HepG2 (cell line): Measurements from ENCODE around the gene TBC1D2B. TPM values are rescaled to one million over a fixed set of nuclear protein-coding genes. Genes with fewer than 3 reads are reported as not detected.

ENCODE experiments used
- ATAC-seq: fragments of 200-7000 bp; cut with Tn5 transposase; 3 replicates; pipeline ENCODE4 v1.9.1; 2020; ENCODE audit warnings: mild to moderate bottlenecking, moderate library complexity
- BruUV-seq: library from RNA; stranded (reverse); fragments of 400-500 nt; replicated peaks from 2 replicates; lab custom pipeline; 2021; lab: Mats Ljungman, UMichigan
- CTCF ChIA-PET: fragments of 300-600 bp; formaldehyde crosslinking; extraction: SDS; loops from one replicate; lab custom pipeline; 2021; ENCODE audit warnings: low total read pairs, inconsistent platforms, low intra/inter-chr PET ratio; lab: Yijun Ruan, JAX
- POLR2A ChIA-PET: fragments of 350-600 bp; sonication (Branson Sonifier 250); formaldehyde crosslinking; loops from one replicate; lab custom pipeline; 2020; ENCODE audit warnings: antibody characterized with exemption, inconsistent platforms; lab: Yijun Ruan, JAX
- DNase-seq: peaks from one replicate; pipeline ENCODE4 v3.0.0-alpha.2; 2015; ENCODE audit warnings: low spot score
- FAIRE-seq: peaks from 3 replicates; lab custom pipeline; 2011; peaks lifted over from hg19 to GRCh38; lab: Jason Lieb, UNC
- H2AFZ ChIP-seq: one replicate; pipeline ENCODE4 v1.6.1; 2011; ENCODE audit warnings: low read length, inconsistent platforms
- H3K27ac ChIP-seq: fragments of 300-600 bp; 3 replicates; pipeline ENCODE4 v1.8.0; 2011; ENCODE audit warnings: mixed run types, mild to moderate bottlenecking, mixed read lengths, low read length, inconsistent platforms; ENCODE audit not compliant: insufficient read depth; ENCODE audit errors: extremely low read length
- H3K27me3 ChIP-seq, 2 experiments: fragments of 200-600 bp in 1 of 2; 2 replicates in 1 of 2; 3 replicates in 1 of 2; pipeline versions ENCODE4 v1.6.0 to v1.8.0; 2011; ENCODE audit warnings: low read length in 2 of 2, mild to moderate bottlenecking in 2 of 2, moderate library complexity in 2 of 2, inconsistent platforms in 1 of 2; ENCODE audit not compliant: insufficient read depth in 2 of 2, control insufficient read depth in 1 of 2
- H3K36me3 ChIP-seq, 2 experiments: fragments of 200-600 bp in 1 of 2; replicated peaks in 1 of 2; 2 replicates in 1 of 2; 3 replicates in 1 of 2; pipeline versions ENCODE4 v1.5.1 to v1.8.0; 2011; ENCODE audit warnings: low read length in 2 of 2, inconsistent platforms in 1 of 2; ENCODE audit not compliant: insufficient read depth in 2 of 2, control insufficient read depth in 1 of 2
- H3K4me1 ChIP-seq: 2 replicates; pipeline ENCODE4 v1.5.1; 2012; ENCODE audit warnings: low read length, inconsistent platforms; ENCODE audit not compliant: insufficient read depth
- H3K4me2 ChIP-seq: 2 replicates; pipeline ENCODE4 v1.6.0; 2011; ENCODE audit warnings: low read depth, low read length, inconsistent platforms
- H3K4me3 ChIP-seq, 3 experiments: fragments of 200-600 bp in 1 of 3; sonication (generic), shearing (Covaris generic) in 1 of 3; replicated peaks in 1 of 3; 2 replicates each; pipeline ENCODE4 v1.5.1; 2011 to 2016; ENCODE audit warnings: low read length in 3 of 3, inconsistent platforms in 2 of 3, low read depth in 2 of 3, mild to moderate bottlenecking in 2 of 3, control low read depth in 1 of 3, mixed read lengths in 1 of 3; ENCODE audit not compliant: insufficient read depth in 1 of 3
- H3K79me2 ChIP-seq: one replicate; pipeline ENCODE4 v1.6.1; 2011; ENCODE audit warnings: low read length, inconsistent platforms; ENCODE audit not compliant: insufficient read depth
- H3K9ac ChIP-seq: 2 replicates; pipeline ENCODE4 v1.6.0; 2011; ENCODE audit warnings: mild to moderate bottlenecking, low read depth, low read length, inconsistent platforms; ENCODE audit not compliant: insufficient read depth
- H3K9me3 ChIP-seq: 2 replicates; pipeline ENCODE4 v1.5.1; 2012; ENCODE audit warnings: mild to moderate bottlenecking, low read length
- H4K20me1 ChIP-seq: 2 replicates; pipeline ENCODE4 v1.6.0; 2011; ENCODE audit warnings: inconsistent platforms, mild to moderate bottlenecking, low read length, moderate library complexity; ENCODE audit not compliant: insufficient read depth
- IRX3 ChIP-seq: sonication (generic); formaldehyde crosslinking; IDR thresholded peaks from 2 replicates; pipeline ENCODE4 v1.8.1; 2023; ENCODE audit warnings: mild to moderate bottlenecking, low read depth, missing genetic modification reagents, borderline replicate concordance
- KAT7 ChIP-seq: IDR thresholded peaks from 2 replicates; pipeline ENCODE4 v1.6.1; 2018; ENCODE audit warnings: borderline replicate concordance, missing compliant biosample characterization
- KLF11 ChIP-seq: IDR thresholded peaks from 2 replicates; pipeline ENCODE4 v1.6.1; 2016; ENCODE audit warnings: missing compliant biosample characterization
- NCOR1 ChIP-seq: fragments of 200-600 bp; sonication (generic); IDR thresholded peaks from 2 replicates; pipeline ENCODE4 v1.7.0; 2017; ENCODE audit warnings: antibody characterized with exemption, low read length, borderline replicate concordance
- REPIN1 ChIP-seq: sonication (generic); formaldehyde crosslinking; IDR thresholded peaks from 2 replicates; pipeline ENCODE4 v1.8.0; 2022; ENCODE audit warnings: missing genetic modification reagents, low read depth, mild to moderate bottlenecking, borderline replicate concordance
- SRSF1 ChIP-seq: fragments of 200-400 bp; formaldehyde crosslinking; optimal IDR thresholded peaks from 2 replicates; pipeline ENCODE3; 2017; ENCODE audit warnings: mild to moderate bottlenecking, low read depth, low read length, moderate library complexity
- TBL1XR1 ChIP-seq: fragments of 150-350 bp; IDR thresholded peaks from 2 replicates; pipeline ENCODE4 v1.6.1; 2014; ENCODE audit warnings: borderline replicate concordance, low read length; ENCODE audit not compliant: partially characterized antibody
- ZKSCAN5 ChIP-seq: sonication (generic); formaldehyde crosslinking; IDR thresholded peaks from 2 replicates; pipeline ENCODE4 v1.5.1; 2020; ENCODE audit warnings: mild to moderate bottlenecking, missing genetic modification reagents
- ZNF260 ChIP-seq: sonication (generic); formaldehyde crosslinking; IDR thresholded peaks from 2 replicates; pipeline ENCODE4 v1.4.0; 2020; ENCODE audit warnings: missing genetic modification reagents, low read depth, mild to moderate bottlenecking, borderline replicate concordance
- ZNF547 ChIP-seq: sonication (generic); formaldehyde crosslinking; IDR thresholded peaks from 2 replicates; pipeline ENCODE4 v1.5.1; 2020; ENCODE audit warnings: mild to moderate bottlenecking, missing genetic modification reagents
- ZNF674 ChIP-seq: sonication (generic); formaldehyde crosslinking; IDR thresholded peaks from 2 replicates; pipeline ENCODE4 v1.5.0; 2020; ENCODE audit warnings: low read depth, mild to moderate bottlenecking, missing genetic modification reagents
- WGBS: methylation state at CpG from one replicate; pipeline ENCODE4 v1.1.6; 2017; ENCODE audit warnings: low lambda C conversion rate; 5-methylcytosine and 5-hydroxymethylcytosine counted together
- in situ Hi-C: cut with HindIII; loops from 2 replicates; pipeline ENCODE4 v1.10.0; 2017; ENCODE audit warnings: low pct_unique_long_range_greater_than_20kb; ENCODE audit not compliant: extremely low pct_ligation_motif_present
- intact Hi-C: fragments of 100-400 bp; cut with micrococcal nuclease; formaldehyde crosslinking; loops from one replicate; pipeline ENCODE4 v1.10.0; 2022; ENCODE audit not compliant: unreplicated experiment
- polyA plus RNA-seq, 8 experiments: library from polyadenylated mRNA; depleted of rRNA in 3 of 8; stranded (reverse) in 7 of 8; unstranded in 1 of 8; fragments of >200 nt; fragmentation: Illumina TruSeq in 4 of 8; extraction: Trizol in 4 of 8; gene quantifications; 2 replicates each; pipeline versions ENCODE4 v1.2.1 to v1.2.3, GENCODE V29; 2011 to 2016; ENCODE audit warnings: low read depth in 4 of 8, missing spikeins in 1 of 8, mixed read lengths in 1 of 8; ENCODE audit not compliant: insufficient read depth in 1 of 8
- total RNA-seq, 5 experiments: library from RNA; depleted of rRNA; stranded (reverse); fragments of >200 nt; fragmentation: Illumina TruSeq; extraction: Trizol; gene quantifications; 2 replicates each; pipeline ENCODE4 v1.2.3, GENCODE V29; 2016; ENCODE audit warnings: low read depth in 1 of 5
- TF ChIP-seq, protein P1 (sequence below): sonication (generic); formaldehyde crosslinking; IDR thresholded peaks from 2 replicates; pipeline ENCODE4 v1.4.0; 2020; ENCODE audit warnings: missing genetic modification reagents

TBC1D2B gene
- total and polyA plus RNA-seq, 2 of the 13 experiments (the other 11 are each of a cell fraction or from before 2014, with no cell fraction given): 10.1 to 14.4 TPM

GRCh38 chr15:78023081-78023665, 54.3 kb downstream of the TBC1D2B start:
- in situ Hi-C loops (no loop called here), intact Hi-C loops (no loop called here)
- H3K27me3 ChIP-seq: no peaks in the 10 kb centered on the region
- POLR2A ChIA-PET: no interaction called here
- no peaks in the 10 kb centered on the region for H3K79me2 ChIP-seq
- H3K27ac ChIP-seq: no peak overlapping the region
- ATAC-seq (no peak), FAIRE-seq (no peak), DNase-seq (no peak)
- no TSS peak for BruUV-seq
- CTCF ChIA-PET: no interaction called here
- peaks cover 10% of the 10 kb centered on the region; the same call in 1 of the 2 replicates for H3K4me1 ChIP-seq
- H3K9me3 ChIP-seq: no peaks in the 10 kb centered on the region
- no peak overlapping the region for H3K9ac ChIP-seq
- no peaks in the 10 kb centered on the region for H4K20me1 ChIP-seq
- no peak overlapping the region for H3K4me2 ChIP-seq
- 97% methylated on average over 4 of the region's 6 CpGs for WGBS
- TF ChIP-seq ZNF547 (CRISPR knock-in tag) (no peak), ZKSCAN5 (CRISPR knock-in tag) (no peak), IRX3 (CRISPR knock-in tag) (no peak), SRSF1 (no peak), NCOR1 (no peak), ZNF674 (CRISPR knock-in tag) (no peak), TBL1XR1 (no peak), KLF11 (CRISPR knock-in tag) (no peak), KAT7 (no peak), REPIN1 (no peak), ZNF260 (CRISPR knock-in tag) (no peak)
- TF ChIP-seq, protein P1, sequence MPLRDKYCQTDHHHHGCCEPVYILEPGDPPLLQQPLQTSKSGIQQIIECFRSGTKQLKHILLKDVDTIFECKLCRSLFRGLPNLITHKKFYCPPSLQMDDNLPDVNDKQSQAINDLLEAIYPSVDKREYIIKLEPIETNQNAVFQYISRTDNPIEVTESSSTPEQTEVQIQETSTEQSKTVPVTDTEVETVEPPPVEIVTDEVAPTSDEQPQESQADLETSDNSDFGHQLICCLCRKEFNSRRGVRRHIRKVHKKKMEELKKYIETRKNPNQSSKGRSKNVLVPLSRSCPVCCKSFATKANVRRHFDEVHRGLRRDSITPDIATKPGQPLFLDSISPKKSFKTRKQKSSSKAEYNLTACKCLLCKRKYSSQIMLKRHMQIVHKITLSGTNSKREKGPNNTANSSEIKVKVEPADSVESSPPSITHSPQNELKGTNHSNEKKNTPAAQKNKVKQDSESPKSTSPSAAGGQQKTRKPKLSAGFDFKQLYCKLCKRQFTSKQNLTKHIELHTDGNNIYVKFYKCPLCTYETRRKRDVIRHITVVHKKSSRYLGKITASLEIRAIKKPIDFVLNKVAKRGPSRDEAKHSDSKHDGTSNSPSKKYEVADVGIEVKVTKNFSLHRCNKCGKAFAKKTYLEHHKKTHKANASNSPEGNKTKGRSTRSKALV (CRISPR knock-in tag): no peak
- TF ChIP-seq, all 625 proteins: peak for 0
- Histone ChIP-seq H3K36me3 (peaks cover 12 to 24% of the 10 kb centered on the region in 2 experiments; a peak in 4 of 5 replicates), H3K4me3 (no peak overlapping the region), H2AFZ (no peak overlapping the region)
